HCT116 (cell line): ENCODE measurements around the gene GSC2. TPM values are rescaled to one million over a fixed set of nuclear protein-coding genes. Genes with fewer than 3 reads are reported as not detected.

ENCODE experiments used
- ATAC-seq: fragments of 200-7000 bp; cut with Tn5 transposase; 2 replicates; pipeline ENCODE4 v1.9.1; 2020; ENCODE audit warnings: mild to moderate bottlenecking, moderate library complexity
- BruUV-seq: library from RNA; stranded (reverse); fragments of 400-500 nt; replicated peaks from 2 replicates; lab custom pipeline; 2021; lab: Mats Ljungman, UMichigan
- CTCF ChIA-PET: fragments of 300-600 bp; sonication (Branson Sonifier 250); formaldehyde crosslinking; loops from one replicate; lab custom pipeline; 2021; ENCODE audit warnings: antibody characterized with exemption; lab: Charles Lee
- POLR2A ChIA-PET: fragments of 300-600, 350-600 bp; sonication (Branson Sonifier 250); formaldehyde crosslinking; loops from one replicate; lab custom pipeline; 2021; ENCODE audit warnings: antibody characterized with exemption; lab: Charles Lee
- RAD21 ChIA-PET, 2 experiments: fragments of 300-600 bp; sonication (Branson Sonifier 250); formaldehyde crosslinking; loops; one replicate each; lab custom pipeline; 2023; ENCODE audit warnings: low total read pairs in 2 of 2; ENCODE audit not compliant: uncharacterized antibody in 2 of 2, unreplicated experiment in 2 of 2, low non-redundant PET in 1 of 2; lab: Charles Lee
- DNase-seq: peaks from one replicate; pipeline ENCODE4 v3.0.0-alpha.2; 2010; ENCODE audit warnings: low read depth, low spot score
- H2AFZ ChIP-seq: fragments of 200-600 bp; shearing (Covaris generic), sonication (generic); 2 replicates; pipeline ENCODE4 v1.6.1; 2017; ENCODE audit warnings: low read depth, mixed run types, mixed read lengths, antibody characterized with exemption, low read length; ENCODE audit not compliant: poor library complexity, severe bottlenecking
- H3K27ac ChIP-seq: 2 replicates; pipeline ENCODE4 v1.5.1; 2012; ENCODE audit warnings: low read depth, low read length
- H3K27me3 ChIP-seq: fragments of 200-600 bp; sonication (generic); 2 replicates; pipeline ENCODE4 v1.6.1; 2016; ENCODE audit warnings: mixed run types, low read length, mixed read lengths; ENCODE audit not compliant: insufficient read depth
- H3K36me3 ChIP-seq, 2 experiments: fragments of 200-500 bp in 1 of 2; fragments of 200-600 bp in 1 of 2; sonication (Bioruptor generic) in 1 of 2; sonication (generic) in 1 of 2; 2 replicates each; pipeline versions ENCODE4 v1.5.1 to v1.6.1; 2014 to 2016; ENCODE audit warnings: low read length in 2 of 2, inconsistent platforms in 1 of 2, mixed read lengths in 1 of 2, mixed run types in 1 of 2; ENCODE audit not compliant: insufficient read depth in 2 of 2, control insufficient read depth in 1 of 2
- H3K4me1 ChIP-seq, 2 experiments: fragments of 200-600 bp in 1 of 2; sonication (generic) in 1 of 2; 2 replicates each; pipeline versions ENCODE4 v1.5.1 to v1.6.1; 2012 to 2017; ENCODE audit warnings: low read length in 2 of 2, inconsistent platforms in 1 of 2, mild to moderate bottlenecking in 1 of 2, mixed read lengths in 1 of 2, mixed run types in 1 of 2, moderate library complexity in 1 of 2; ENCODE audit not compliant: insufficient read depth in 2 of 2, control insufficient read depth in 1 of 2
- H3K4me2 ChIP-seq: fragments of 200-600 bp; sonication (generic); 2 replicates; pipeline ENCODE4 v1.6.1; 2017; ENCODE audit warnings: mixed run types, low read length, mixed read lengths
- H3K4me3 ChIP-seq, 2 experiments: fragments of 200-600 bp in 1 of 2; sonication (generic) in 1 of 2; replicated peaks in 1 of 2; 2 replicates each; pipeline ENCODE4 v1.5.1; 2011 to 2016; ENCODE audit warnings: low read length in 2 of 2, control low read depth in 1 of 2, low read depth in 1 of 2, mild to moderate bottlenecking in 1 of 2, mixed read lengths in 1 of 2, mixed run types in 1 of 2
- H3K79me2 ChIP-seq: fragments of 200-600 bp; sonication (generic); 2 replicates; pipeline ENCODE4 v1.6.1; 2017; ENCODE audit warnings: mild to moderate bottlenecking, mixed run types, low read length, moderate library complexity, mixed read lengths; ENCODE audit not compliant: insufficient read depth
- H3K9ac ChIP-seq: fragments of 200-600 bp; sonication (generic); 2 replicates; pipeline ENCODE4 v1.6.1; 2016; ENCODE audit warnings: low read length, mixed read lengths
- H3K9me2 ChIP-seq: fragments of 200-600 bp; sonication (generic), shearing (Covaris generic); 2 replicates; pipeline ENCODE4 v1.6.1; 2017; ENCODE audit warnings: mixed run types, mild to moderate bottlenecking, moderate library complexity; ENCODE audit not compliant: insufficient read depth
- H3K9me3 ChIP-seq, 2 experiments: fragments of 200-500 bp in 1 of 2; fragments of 200-600 bp in 1 of 2; sonication (Bioruptor generic) in 1 of 2; sonication (generic) in 1 of 2; 2 replicates each; pipeline ENCODE4 v1.6.1; 2014 to 2017; ENCODE audit warnings: low read length in 2 of 2, mixed read lengths in 2 of 2, inconsistent platforms in 1 of 2, low read depth in 1 of 2, mild to moderate bottlenecking in 1 of 2, mixed run types in 1 of 2, moderate library complexity in 1 of 2; ENCODE audit not compliant: control insufficient read depth in 1 of 2, insufficient read depth in 1 of 2
- H4K20me1 ChIP-seq: fragments of 200-600 bp; sonication (generic), shearing (Covaris generic); 2 replicates; pipeline ENCODE4 v1.6.1; 2017; ENCODE audit warnings: mixed run types, mild to moderate bottlenecking, moderate library complexity; ENCODE audit not compliant: insufficient read depth
- ATF3 ChIP-seq: IDR thresholded peaks from 2 replicates; pipeline ENCODE4 v1.6.1; 2012
- CBX3 ChIP-seq: IDR thresholded peaks from 2 replicates; pipeline ENCODE4 v1.6.1; 2012; ENCODE audit warnings: low read depth
- CTCF ChIP-seq, 3 experiments: fragments of 200-600 bp in 1 of 3; sonication (generic) in 1 of 3; IDR thresholded peaks in 2 of 3; conservative IDR thresholded peaks in 1 of 3; 2 replicates each; pipeline ENCODE4 v1.5.1; 2012 to 2017; ENCODE audit warnings: low read depth in 2 of 3, low read length in 2 of 3, antibody characterized with exemption in 1 of 3, borderline replicate concordance in 1 of 3, control low read depth in 1 of 3, mild to moderate bottlenecking in 1 of 3, mixed read lengths in 1 of 3, mixed run types in 1 of 3, moderate library complexity in 1 of 3; ENCODE audit not compliant: insufficient read depth in 1 of 3
- EGR1 ChIP-seq: IDR thresholded peaks from 2 replicates; pipeline ENCODE4 v1.6.1; 2012; ENCODE audit warnings: low read depth
- ELF1 ChIP-seq: IDR thresholded peaks from 2 replicates; pipeline ENCODE4 v1.6.1; 2012; ENCODE audit warnings: low read depth, borderline replicate concordance
- EZH2 ChIP-seq: fragments of 200-600 bp; sonication (generic); IDR thresholded peaks from 2 replicates; pipeline ENCODE4 v1.6.1; 2017; ENCODE audit warnings: antibody characterized with exemption, mixed run types
- FOSL1 ChIP-seq: IDR thresholded peaks from 2 replicates; pipeline ENCODE4 v1.6.1; 2012; ENCODE audit warnings: low read depth
- JUND ChIP-seq: IDR thresholded peaks from 2 replicates; pipeline ENCODE4 v1.6.1; 2012
- POLR2A ChIP-seq: IDR thresholded peaks from 2 replicates; pipeline ENCODE4 v1.7.0; 2011; ENCODE audit warnings: borderline replicate concordance; ENCODE audit not compliant: insufficient read depth, insufficient read length; ENCODE audit errors: extremely low read depth
- POLR2AphosphoS5 ChIP-seq: IDR thresholded peaks from 2 replicates; pipeline ENCODE4 v1.6.1; 2011; ENCODE audit warnings: mild to moderate bottlenecking, low read depth, low read length, moderate library complexity
- RAD21 ChIP-seq: IDR thresholded peaks from 2 replicates; pipeline ENCODE4 v1.6.1; 2012; ENCODE audit warnings: low read depth, mild to moderate bottlenecking
- SRF ChIP-seq: IDR thresholded peaks from 2 replicates; pipeline ENCODE4 v1.6.1; 2012; ENCODE audit warnings: low read depth
- YY1 ChIP-seq: IDR thresholded peaks from 2 replicates; pipeline ENCODE4 v1.6.1; 2011; ENCODE audit warnings: low read length, low read depth, moderate library complexity, mild to moderate bottlenecking; ENCODE audit not compliant: insufficient replicate concordance; ENCODE audit errors: extremely low read depth
- ZFX ChIP-seq: fragments of 450-650 bp; IDR thresholded peaks from 2 replicates; pipeline ENCODE4 v1.6.1; 2017
- ZNF274 ChIP-seq: fragments of 200-500 bp; sonication (Bioruptor generic); IDR thresholded peaks from 2 replicates; pipeline ENCODE4 v1.6.1; 2014; ENCODE audit warnings: mild to moderate bottlenecking, low read depth, low read length, inconsistent platforms
- intact Hi-C: fragments of 100-400 bp; cut with micrococcal nuclease; formaldehyde crosslinking; loops from 2 replicates; pipeline ENCODE4 v1.10.0; 2022
- total RNA-seq: library from RNA; stranded (reverse); gene quantifications from one replicate; pipeline ENCODE4 v1.2.1, GENCODE V29; 2021; ENCODE audit not compliant: unreplicated experiment

GSC2 gene
- total RNA-seq, 1 experiment from 2014 or later = not detected

GRCh38 chr22:19110064-19110458 lies 40.0 kb downstream of the GSC2 start:
- Histone ChIP-seq H2AFZ (no peak overlapping the region), H3K27ac (no peak overlapping the region), H3K9me3 (no peaks in the 10 kb centered on the region), H3K4me2 (no peak overlapping the region), H3K79me2 (peaks cover 89% of the 10 kb centered on the region), H3K9ac (no peak overlapping the region), H4K20me1 (no peaks in the 10 kb centered on the region), H3K4me3 (no peak overlapping the region), H3K4me1 (no peaks in the 10 kb centered on the region), H3K9me2 (no peaks in the 10 kb centered on the region), H3K27me3 (no peaks in the 10 kb centered on the region), H3K36me3 (no peaks in the 10 kb centered on the region)
- no peak for TF ChIP-seq EGR1
- no peak for TF ChIP-seq POLR2A
- no peak for TF ChIP-seq CBX3
- TF ChIP-seq ZNF274 = no peak
- no peak for TF ChIP-seq JUND
- no peak for TF ChIP-seq ZFX
- no peak for TF ChIP-seq SRF
- no peak for TF ChIP-seq ELF1
- TF ChIP-seq ATF3 = no peak
- TF ChIP-seq POLR2AphosphoS5 = no peak
- no peak for TF ChIP-seq EZH2
- TF ChIP-seq FOSL1 = no peak
- TF ChIP-seq CTCF (IDR thresholded peaks at IDR 0.05 in 2 of 3, conservative IDR thresholded peaks at IDR 0.05 in 1 of 3; ENCODE audit: borderline replicate concordance in 1 of 3, insufficient read depth in 1 of 3, low read depth in 2 of 3, low read length in 2 of 3) = no peak
- TF ChIP-seq YY1 = no peak
- no peak for TF ChIP-seq RAD21
- ChIA-PET POLR2A (interaction anchor here (2.6 kb wide), 1 partner anchor 12 kb away, joined by 6 read pairs; the partner anchor contains the start of gene DGCR2), RAD21 (no interaction called here), CTCF (interaction anchor here (1.4 kb wide), 1 partner anchor 520 kb away, joined by 3 read pairs; no protein-coding TSS in a partner anchor)
- no TSS peak for BruUV-seq
- ATAC-seq = no peak
- DNase-seq = no peak
- intact Hi-C loops = no loop called here
